ENCODE data around the gene SHISA9. TPM values are rescaled to one million over a fixed set of nuclear protein-coding genes. Genes with fewer than 3 reads are reported as not detected.

The SHISA9 gene
- total RNA-seq, 1 experiment from 2014 or later = not detected

GRCh38 chr16:13238182-13238581 is 336.8 kb downstream of the SHISA9 start:
- no peak overlapping the region for H3K4me3 ChIP-seq (ENCODE audit: low read length)
- no peak overlapping the region for H2AFZ ChIP-seq (ENCODE audit: low read length)
- H4K20me1 ChIP-seq (ENCODE audit: low read length) = no peaks in the 10 kb centered on the region
- no peak overlapping the region for H3K9ac ChIP-seq (ENCODE audit: low read length)
- H3K4me1 ChIP-seq (ENCODE audit: insufficient read depth, low read length) = no peaks in the 10 kb centered on the region
- ATAC-seq (no peak), DNase-seq (no peak)
- ChIA-PET POLR2A (ENCODE audit: unreplicated experiment) (no interaction called here), CTCF (no interaction called here)
- intact Hi-C loops (cut with micrococcal nuclease) = no loop called here
- H3F3A ChIP-seq (ENCODE audit: low read length, unreplicated experiment) = no peaks in the 10 kb centered on the region
- no peak overlapping the region for H3K4me2 ChIP-seq (ENCODE audit: low read length)
- H3K79me2 ChIP-seq (ENCODE audit: low read length) = no peaks in the 10 kb centered on the region
- H3K27ac ChIP-seq (ENCODE audit: low read length) = no peak overlapping the region
- BruUV-seq (replicated peaks) = no TSS peak
- no peak for TF ChIP-seq CTCF (conservative IDR thresholded peaks at IDR 0.05; ENCODE audit: low read depth, low read length)
- no peak for TF ChIP-seq EZH2phosphoT487 (IDR thresholded peaks at IDR 0.05; ENCODE audit: borderline replicate concordance, low read length)
- TF ChIP-seq EZH2 (IDR thresholded peaks at IDR 0.05; ENCODE audit: low read length, unreplicated experiment) = no peak
- no peaks in the 10 kb centered on the region for H3K9me2 ChIP-seq (replicated peaks; ENCODE audit: low read length)
- no peaks in the 10 kb centered on the region for H3K36me3 ChIP-seq (ENCODE audit: low read depth, low read length)
- H3K9me3 ChIP-seq (ENCODE audit: low read length) = no peaks in the 10 kb centered on the region
- H3K27me3 ChIP-seq (ENCODE audit: low read length) = no peaks in the 10 kb centered on the region

GRCh38 chr16:13242201-13242600 is 340.8 kb downstream of the SHISA9 start:
- no peak overlapping the region for H3K27ac ChIP-seq (ENCODE audit: low read length)

GRCh38 chr16:13244770-13245169 is 343.4 kb downstream of the SHISA9 start:
- H3K36me3 ChIP-seq (ENCODE audit: low read depth, low read length) = no peaks in the 10 kb centered on the region
- ChIA-PET POLR2A (ENCODE audit: unreplicated experiment) (no interaction called here), CTCF (no interaction called here)
- H3K27ac ChIP-seq (ENCODE audit: low read length) = no peak overlapping the region
- BruUV-seq (replicated peaks) = no TSS peak
- H3K9me2 ChIP-seq (replicated peaks; ENCODE audit: low read length) = no peaks in the 10 kb centered on the region
- H3K9ac ChIP-seq (ENCODE audit: low read length) = no peak overlapping the region
- H3K4me1 ChIP-seq (ENCODE audit: insufficient read depth, low read length) = no peaks in the 10 kb centered on the region
- DNase-seq (no peak), ATAC-seq (no peak)
- no peak overlapping the region for H2AFZ ChIP-seq (ENCODE audit: low read length)
- no peaks in the 10 kb centered on the region for H3F3A ChIP-seq (ENCODE audit: low read length, unreplicated experiment)
- intact Hi-C loops (cut with micrococcal nuclease) = no loop called here
- H3K9me3 ChIP-seq (ENCODE audit: low read length) = no peaks in the 10 kb centered on the region
- H3K79me2 ChIP-seq (ENCODE audit: low read length) = no peaks in the 10 kb centered on the region
- TF ChIP-seq EZH2 (IDR thresholded peaks at IDR 0.05; ENCODE audit: low read length, unreplicated experiment) = no peak
- no peak for TF ChIP-seq CTCF (conservative IDR thresholded peaks at IDR 0.05; ENCODE audit: low read depth, low read length)
- TF ChIP-seq EZH2phosphoT487 (IDR thresholded peaks at IDR 0.05; ENCODE audit: borderline replicate concordance, low read length) = no peak
- no peaks in the 10 kb centered on the region for H4K20me1 ChIP-seq (ENCODE audit: low read length)
- H3K4me2 ChIP-seq (ENCODE audit: low read length) = no peak overlapping the region
- H3K4me3 ChIP-seq (ENCODE audit: low read length) = no peak overlapping the region
- no peaks in the 10 kb centered on the region for H3K27me3 ChIP-seq (ENCODE audit: low read length)

More at GRCh38 chr16:13242201-13242600, 340.8 kb downstream of the SHISA9 start:
- no peak for DNase-seq
- TF ChIP-seq EZH2phosphoT487 (IDR thresholded peaks at IDR 0.05; ENCODE audit: borderline replicate concordance, low read length) (no peak), EZH2 (IDR thresholded peaks at IDR 0.05; ENCODE audit: low read length, unreplicated experiment) (no peak), CTCF (conservative IDR thresholded peaks at IDR 0.05; ENCODE audit: low read depth, low read length) (no peak)
- Histone ChIP-seq H3K79me2 (ENCODE audit: low read length) (no peaks in the 10 kb centered on the region), H3K9me3 (ENCODE audit: low read length) (no peaks in the 10 kb centered on the region), H3K9ac (ENCODE audit: low read length) (no peak overlapping the region), H3K4me2 (ENCODE audit: low read length) (no peak overlapping the region), H3K9me2 (replicated peaks; ENCODE audit: low read length) (no peaks in the 10 kb centered on the region), H3K36me3 (ENCODE audit: low read depth, low read length) (no peaks in the 10 kb centered on the region), H3K4me1 (ENCODE audit: insufficient read depth, low read length) (no peaks in the 10 kb centered on the region), H2AFZ (ENCODE audit: low read length) (no peak overlapping the region), H3K4me3 (ENCODE audit: low read length) (no peak overlapping the region), H3F3A (ENCODE audit: low read length, unreplicated experiment) (no peaks in the 10 kb centered on the region), H3K27me3 (ENCODE audit: low read length) (no peaks in the 10 kb centered on the region), H4K20me1 (ENCODE audit: low read length) (no peaks in the 10 kb centered on the region)
- intact Hi-C loops (cut with micrococcal nuclease) = no loop called here
- CTCF ChIA-PET = no interaction called here
- BruUV-seq (replicated peaks) = no TSS peak
- ATAC-seq = no peak
- POLR2A ChIA-PET (ENCODE audit: unreplicated experiment) = no interaction called here
